ENCODE measurements around the gene SHROOM3. TPM values are rescaled to one million over a fixed set of nuclear protein-coding genes. Genes with fewer than 3 reads are reported as not detected.

Gene SHROOM3
- total RNA-seq, 1 donor from 2014 or later = 320 TPM

GRCh38 chr4:76540486-76540885 lies 105.5 kb downstream of the SHROOM3 start:
- DNase-seq (ENCODE audit: low spot score) = no peak

- DNase-seq (ENCODE audit: low spot score) = no peak
Measured at GRCh38 chr4:76543378-76543777, 108.3 kb downstream of the SHROOM3 start.

- no peak for DNase-seq (ENCODE audit: low spot score)
Measured at GRCh38 chr4:76544725-76545124, 109.7 kb downstream of the SHROOM3 start.

GRCh38 chr4:76545226-76545884 lies 110.3 kb downstream of the SHROOM3 start:
- no peak for DNase-seq (ENCODE audit: low spot score)

- DNase-seq (ENCODE audit: low spot score) = no peak
Measured at GRCh38 chr4:76546327-76546726, 111.3 kb downstream of the SHROOM3 start.

GRCh38 chr4:76546759-76547742 lies 112.0 kb downstream of the SHROOM3 start:
- DNase-seq (ENCODE audit: low spot score) = peak; percentile 46

GRCh38 chr4:76548704-76549103 lies 113.7 kb downstream of the SHROOM3 start:
- peak; percentile 31 for DNase-seq (ENCODE audit: low spot score)

- DNase-seq (ENCODE audit: low spot score) = no peak
Measured at GRCh38 chr4:76549765-76550164, 114.7 kb downstream of the SHROOM3 start.

- no peak for DNase-seq (ENCODE audit: low spot score)
Measured at GRCh38 chr4:76550966-76551780, 116.1 kb downstream of the SHROOM3 start.

GRCh38 chr4:76554630-76555029 lies 119.6 kb downstream of the SHROOM3 start:
- no peak for DNase-seq (ENCODE audit: low spot score)

- no peak for DNase-seq (ENCODE audit: low spot score)
Measured at GRCh38 chr4:76556452-76556851, 121.4 kb downstream of the SHROOM3 start.

GRCh38 chr4:76558396-76559235 lies 123.6 kb downstream of the SHROOM3 start:
- DNase-seq (ENCODE audit: low spot score) = no peak

GRCh38 chr4:76559236-76560071 lies 124.4 kb downstream of the SHROOM3 start:
- DNase-seq (ENCODE audit: low spot score) = peak; percentile 50

- DNase-seq (ENCODE audit: low spot score) = no peak
Measured at GRCh38 chr4:76562161-76562560, 127.1 kb downstream of the SHROOM3 start.

- DNase-seq (ENCODE audit: low spot score) = no peak
Measured at GRCh38 chr4:76562836-76563453, 127.9 kb downstream of the SHROOM3 start.

GRCh38 chr4:76563454-76564122 lies 128.6 kb downstream of the SHROOM3 start:
- DNase-seq (ENCODE audit: low spot score) = no peak

GRCh38 chr4:76564123-76564915 lies 129.3 kb downstream of the SHROOM3 start:
- no peak for DNase-seq (ENCODE audit: low spot score)

- no peak for DNase-seq (ENCODE audit: low spot score)
Measured at GRCh38 chr4:76568262-76568661, 133.2 kb downstream of the SHROOM3 start.
